Right lobe of liver (tissue), 6 donors: ENCODE results near the gene ACSF2. TPM values are rescaled to one million over a fixed set of nuclear protein-coding genes. Genes with fewer than 3 reads are reported as not detected.

Source experiments
- ATAC-seq, 4 donors: fragments of 200-7000 bp; cut with Tn5 transposase; one replicate each; pipeline ENCODE4 v1.9.1; 2020; ENCODE audit warnings: mild to moderate bottlenecking in 4 of 4, moderate library complexity in 4 of 4
- DNase-seq, 3 donors: peaks; one replicate each; pipeline ENCODE4 v3.0.0-alpha.2; 2020
- H3K27ac ChIP-seq, 3 donors: fragments of 200-600 bp; one replicate each; pipeline ENCODE4 v1.8.0; 2022
- H3K27me3 ChIP-seq, 2 donors: fragments of 200-600 bp; one replicate each; pipeline ENCODE4 v1.8.0; 2022
- H3K36me3 ChIP-seq, 4 donors: fragments of 200-600 bp; sonication (generic) in 1 of 4; one replicate each; pipeline versions ENCODE4 v1.5.1 to v1.8.0; 2017 to 2022; ENCODE audit warnings: control low read depth in 1 of 4
- H3K4me1 ChIP-seq, 4 donors: fragments of 200-600 bp; sonication (generic) in 1 of 4; one replicate each; pipeline versions ENCODE4 v1.5.1 to v1.8.0; 2017 to 2022; ENCODE audit warnings: control low read depth in 1 of 4
- H3K4me3 ChIP-seq, 3 donors: fragments of 200-600 bp; one replicate each; pipeline ENCODE4 v1.8.0; 2022
- H3K9me3 ChIP-seq, 4 donors: fragments of 200-600 bp; sonication (generic) in 1 of 4; one replicate each; pipeline versions ENCODE4 v1.5.1 to v1.8.0; 2017 to 2022; ENCODE audit warnings: control low read depth in 1 of 4
- CTCF ChIP-seq, 4 donors: fragments of 200-600 bp in 3 of 4; fragments of 450-650 bp in 1 of 4; IDR thresholded peaks; one replicate each; pipeline versions ENCODE4 v1.5.1 to v1.8.0; 2016 to 2022; ENCODE audit warnings: antibody characterized with exemption in 4 of 4, mild to moderate bottlenecking in 2 of 4
- POLR2A ChIP-seq: fragments of 450-650 bp; IDR thresholded peaks from one replicate; pipeline ENCODE4 v1.6.1; 2017; ENCODE audit warnings: antibody characterized with exemption, mild to moderate bottlenecking
- whole genome bisulfite sequencing: methylation state at CpG from one replicate; pipeline ENCODE4 v1.1.6; 2018; ENCODE audit warnings: low coverage, low lambda C conversion rate; ENCODE audit not compliant: insufficient coverage; ENCODE audit errors: missing lambda C conversion rate; 5-methylcytosine and 5-hydroxymethylcytosine counted together
- intact Hi-C, 2 donors: fragments of 100-400 bp; cut with DNase I; formaldehyde crosslinking; loops; one replicate each; pipeline versions ENCODE4 v1.11.2 to v1.14.1; 2022
- total RNA-seq, 6 experiments: library from RNA; depleted of rRNA in 2 of 6; stranded (reverse); fragments of >200 nt in 2 of 6; fragmentation: NEBNext Ultra II Directional in 3 of 6; extraction: Animal tissue kit (Norgen Biotek cat#: 25700) in 3 of 6; gene quantifications; one replicate each; pipeline versions ENCODE4 v1.1.0 to v1.2.4, GENCODE V29; 2016 to 2023
- donor health status: DM: no; HTN: yes; CAD: no.
- donor health status: DM: no; HTN: no; CAD: no.
- donor health status: DM: no; HTN: no; CAD: no.
- donor health status: DM: no; HTN: yes; CAD: no.
- donor health status: DM: no; HTN: yes; CAD: no.

ACSF2 gene
- total RNA-seq, 6 experiments from 2014 or later: 25.1 to 60.9 (median 36.9) TPM

GRCh38 chr17:50437409-50437808 is 11.4 kb downstream of the ACSF2 start:
- TF ChIP-seq POLR2A (no peak), CTCF (IDR thresholded peaks at IDR 0.05) (no peak)
- H3K36me3 ChIP-seq: no peaks in the 10 kb centered on the region
- no peak overlapping the region for H3K27ac ChIP-seq
- no peak for ATAC-seq
- intact Hi-C loops: no loop called here
- DNase-seq: no peak
- H3K4me3 ChIP-seq: no peak overlapping the region
- H3K27me3 ChIP-seq: no peaks in the 10 kb centered on the region
- no peaks in the 10 kb centered on the region for H3K9me3 ChIP-seq
- H3K4me1 ChIP-seq: peaks cover 0 to 24% (median 11%) of the 10 kb centered on the region in 4 donors
- 100% methylated on average over 2 of the region's 4 CpGs for WGBS

- Histone ChIP-seq H3K4me3 (no peak overlapping the region), H3K36me3 (no peaks in the 10 kb centered on the region), H3K27me3 (no peaks in the 10 kb centered on the region), H3K4me1 (peaks cover 0 to 34% (median 17%) of the 10 kb centered on the region in 4 donors), H3K27ac (no peak overlapping the region), H3K9me3 (no peaks in the 10 kb centered on the region)
- no peak for TF ChIP-seq POLR2A
- TF ChIP-seq CTCF (IDR thresholded peaks at IDR 0.05): no peak
- intact Hi-C loops: no loop called here
- DNase-seq (no peak), ATAC-seq (no peak)
- WGBS: 88% methylated on average over 3 of the region's 4 CpGs
Observed at GRCh38 chr17:50439008-50439407, 13.0 kb downstream of the ACSF2 start.

- DNase-seq (peak; percentile 64 to 94 (median 89)), ATAC-seq (peak; percentile 94 to 96 (median 96))
- intact Hi-C loops: no loop called here
- Histone ChIP-seq H3K36me3 (no peaks in the 10 kb centered on the region), H3K9me3 (no peaks in the 10 kb centered on the region), H3K4me3 (no peak overlapping the region), H3K27me3 (no peaks in the 10 kb centered on the region), H3K4me1 (peaks cover 0 to 38% (median 17%) of the 10 kb centered on the region in 4 donors), H3K27ac (peak overlapping the region in 2 of 3 donors; percentile 33 to 55)
- no peak for TF ChIP-seq CTCF (IDR thresholded peaks at IDR 0.05)
- TF ChIP-seq POLR2A: peak; percentile 18
- 22% methylated on average over 3 of the region's 4 CpGs for WGBS
Observed at GRCh38 chr17:50440172-50440837, 14.3 kb downstream of the ACSF2 start.

- intact Hi-C loops: no loop called here
- H3K9me3 ChIP-seq: no peaks in the 10 kb centered on the region
- TF ChIP-seq CTCF (IDR thresholded peaks at IDR 0.05) (no peak), POLR2A (no peak)
- peaks cover 0 to 38% (median 17%) of the 10 kb centered on the region in 4 donors for H3K4me1 ChIP-seq
- H3K4me3 ChIP-seq: no peak overlapping the region
- peak overlapping the region in 2 of 3 donors; percentile 33 to 55 for H3K27ac ChIP-seq
- DNase-seq (no peak), ATAC-seq (no peak)
- H3K36me3 ChIP-seq: no peaks in the 10 kb centered on the region
- H3K27me3 ChIP-seq: no peaks in the 10 kb centered on the region
- 83% methylated on average over 5 of the region's 10 CpGs for WGBS
Observed at GRCh38 chr17:50440838-50441829, 15.1 kb downstream of the ACSF2 start.
